Progenitor cell of endocrine pancreas (in vitro differentiated cells): ENCODE results near the gene ARHGEF12. TPM values are rescaled to one million over a fixed set of nuclear protein-coding genes. Genes with fewer than 3 reads are reported as not detected.

Source experiments
- DNase-seq: peaks from one replicate; pipeline ENCODE4 v3.0.0; 2021; ENCODE audit warnings: low spot score; ENCODE audit not compliant: unreplicated experiment
- H3K27ac Mint-ChIP-seq: 2 replicates; pipeline ENCODE4 v1.8.0; 2021; ENCODE audit warnings: mild to moderate bottlenecking, moderate library complexity, mixed read lengths
- H3K27me3 Mint-ChIP-seq: 2 replicates; pipeline ENCODE4 v1.8.0; 2021; ENCODE audit warnings: mixed read lengths
- H3K36me3 Mint-ChIP-seq: 2 replicates; pipeline ENCODE4 v1.8.0; 2022; ENCODE audit warnings: mixed read lengths; ENCODE audit not compliant: insufficient read depth
- H3K4me1 Mint-ChIP-seq: 2 replicates; pipeline ENCODE4 v1.8.0; 2021; ENCODE audit warnings: low read depth, mixed read lengths
- H3K4me3 Mint-ChIP-seq: 2 replicates; pipeline ENCODE4 v1.8.0; 2021; ENCODE audit warnings: low read depth, mild to moderate bottlenecking, moderate library complexity, mixed read lengths
- H3K9me3 Mint-ChIP-seq: 2 replicates; pipeline ENCODE4 v1.8.0; 2021; ENCODE audit warnings: low read depth, mixed read lengths
- total RNA-seq: library from RNA; stranded (reverse); gene quantifications from 2 replicates; pipeline ENCODE4 v1.2.1, GENCODE V29; 2021
- TF ChIP-seq, protein P1 (sequence below): fragments of 200-600 bp; sonication (generic); IDR thresholded peaks from one replicate; pipeline ENCODE4 v1.5.0; 2021; ENCODE audit warnings: antibody characterized with exemption, mild to moderate bottlenecking; ENCODE audit not compliant: unreplicated experiment

ARHGEF12 gene
- total RNA-seq, 1 donor from 2014 or later, result 64.9 TPM

DNA sequence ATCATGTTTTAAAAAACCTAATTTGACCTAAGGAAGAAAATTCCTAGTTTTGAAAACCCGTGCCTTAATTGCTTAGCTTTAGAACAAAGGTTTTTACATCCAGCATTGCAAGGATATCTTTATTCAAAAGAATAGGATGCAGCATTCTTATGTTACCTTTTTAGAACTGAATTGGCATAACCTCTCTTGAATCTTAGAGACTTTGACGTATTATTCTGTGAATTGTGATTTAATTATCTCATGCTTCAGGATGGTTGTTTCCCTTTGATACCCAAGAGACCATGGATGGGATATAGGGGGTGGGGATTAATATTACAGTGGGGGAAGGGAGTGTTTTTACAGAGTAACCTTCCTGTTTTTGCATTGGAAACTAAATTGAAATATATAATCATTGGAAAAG is 49.4 kb downstream of the ARHGEF12 start:
- H3K9me3 Mint-ChIP-seq, result peaks cover 16% of the 10 kb centered on the region
- TF ChIP-seq, protein P1, sequence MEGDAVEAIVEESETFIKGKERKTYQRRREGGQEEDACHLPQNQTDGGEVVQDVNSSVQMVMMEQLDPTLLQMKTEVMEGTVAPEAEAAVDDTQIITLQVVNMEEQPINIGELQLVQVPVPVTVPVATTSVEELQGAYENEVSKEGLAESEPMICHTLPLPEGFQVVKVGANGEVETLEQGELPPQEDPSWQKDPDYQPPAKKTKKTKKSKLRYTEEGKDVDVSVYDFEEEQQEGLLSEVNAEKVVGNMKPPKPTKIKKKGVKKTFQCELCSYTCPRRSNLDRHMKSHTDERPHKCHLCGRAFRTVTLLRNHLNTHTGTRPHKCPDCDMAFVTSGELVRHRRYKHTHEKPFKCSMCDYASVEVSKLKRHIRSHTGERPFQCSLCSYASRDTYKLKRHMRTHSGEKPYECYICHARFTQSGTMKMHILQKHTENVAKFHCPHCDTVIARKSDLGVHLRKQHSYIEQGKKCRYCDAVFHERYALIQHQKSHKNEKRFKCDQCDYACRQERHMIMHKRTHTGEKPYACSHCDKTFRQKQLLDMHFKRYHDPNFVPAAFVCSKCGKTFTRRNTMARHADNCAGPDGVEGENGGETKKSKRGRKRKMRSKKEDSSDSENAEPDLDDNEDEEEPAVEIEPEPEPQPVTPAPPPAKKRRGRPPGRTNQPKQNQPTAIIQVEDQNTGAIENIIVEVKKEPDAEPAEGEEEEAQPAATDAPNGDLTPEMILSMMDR, result no peak
- no peak overlapping the region for H3K4me3 Mint-ChIP-seq
- no peak overlapping the region for H3K27ac Mint-ChIP-seq
- peaks cover 11% of the 10 kb centered on the region for H3K36me3 Mint-ChIP-seq
- H3K27me3 Mint-ChIP-seq, result no peaks in the 10 kb centered on the region
- H3K4me1 Mint-ChIP-seq, result peaks cover 17% of the 10 kb centered on the region
- no peak for DNase-seq

DNA sequence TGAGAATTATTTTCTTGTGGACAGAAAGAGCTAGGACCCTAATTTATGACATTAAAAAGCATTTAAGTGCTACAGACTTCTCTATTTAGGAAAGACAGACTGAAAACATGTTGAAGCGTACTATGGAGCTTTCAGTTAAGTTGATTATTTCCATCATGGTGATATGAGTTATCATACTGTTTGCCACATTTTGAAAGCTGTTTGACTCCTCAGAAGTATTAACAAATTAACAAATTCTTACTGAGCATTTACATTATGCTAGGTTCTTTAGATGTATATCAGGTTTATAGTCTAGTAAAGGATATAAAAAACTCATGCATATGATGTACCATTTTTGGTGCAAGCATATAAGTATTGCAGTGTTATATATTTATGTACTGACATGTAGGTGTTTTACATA is 50.1 kb downstream of the ARHGEF12 start:
- DNase-seq, result no peak
- no peaks in the 10 kb centered on the region for H3K27me3 Mint-ChIP-seq
- peaks cover 16% of the 10 kb centered on the region for H3K9me3 Mint-ChIP-seq
- no peak overlapping the region for H3K4me3 Mint-ChIP-seq
- peaks cover 20% of the 10 kb centered on the region for H3K4me1 Mint-ChIP-seq
- H3K36me3 Mint-ChIP-seq, result peaks cover 11% of the 10 kb centered on the region
- TF ChIP-seq, protein P1, result no peak
- H3K27ac Mint-ChIP-seq, result no peak overlapping the region

DNA sequence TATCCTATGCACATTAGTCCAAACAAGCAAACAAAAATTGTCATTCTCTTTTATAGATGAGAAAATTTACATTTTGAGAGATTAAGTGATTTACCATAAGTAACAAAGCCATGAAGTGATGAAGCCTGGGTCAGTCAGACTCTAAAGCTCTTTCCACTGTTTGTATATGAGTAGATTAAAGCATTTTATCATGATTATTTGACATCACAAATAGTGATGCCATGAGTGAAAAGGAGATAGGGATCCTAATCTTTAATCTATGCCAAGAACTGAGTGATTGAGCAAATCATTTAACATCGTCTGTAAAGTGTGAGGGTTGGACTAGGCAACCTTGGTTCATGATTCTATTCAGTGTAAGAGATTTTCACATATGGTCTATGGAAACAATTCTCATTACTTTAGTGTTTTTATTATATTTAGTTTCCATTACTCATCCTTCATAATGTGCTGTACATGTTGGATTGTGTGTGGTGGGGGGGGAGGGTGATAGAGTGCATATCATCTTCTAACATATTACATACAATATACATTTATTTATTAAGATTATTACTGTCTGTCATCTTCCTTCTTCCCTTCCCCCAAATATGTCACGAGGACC is 50.7 kb downstream of the ARHGEF12 start:
- Mint-ChIP-seq H3K9me3 (peaks cover 13% of the 10 kb centered on the region), H3K4me1 (peaks cover 24% of the 10 kb centered on the region), H3K36me3 (peaks cover 10% of the 10 kb centered on the region), H3K27ac (no peak overlapping the region), H3K4me3 (no peak overlapping the region), H3K27me3 (no peaks in the 10 kb centered on the region)
- no peak for DNase-seq
- TF ChIP-seq, protein P1, result no peak

DNA sequence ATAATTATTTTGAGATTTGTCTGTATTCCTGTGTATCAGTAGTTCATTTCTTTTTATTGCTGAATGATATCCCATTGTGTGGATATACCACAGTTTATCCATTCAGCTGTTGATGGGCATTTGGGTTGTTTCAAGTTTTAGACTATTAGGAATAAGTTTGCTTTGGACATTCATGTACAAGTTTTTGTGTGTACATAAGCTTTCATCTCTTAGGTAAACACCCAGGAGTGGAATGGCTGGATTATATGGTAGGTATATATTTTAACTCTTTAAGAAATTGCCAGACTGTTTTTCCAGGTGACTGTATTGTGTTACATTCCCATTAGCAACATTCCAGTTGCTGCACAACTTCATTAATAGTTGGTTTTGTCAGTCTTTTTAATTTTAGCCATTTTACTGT is 52.0 kb downstream of the ARHGEF12 start:
- TF ChIP-seq, protein P1, result no peak
- Mint-ChIP-seq H3K27me3 (no peaks in the 10 kb centered on the region), H3K4me3 (no peak overlapping the region), H3K9me3 (peaks cover 9% of the 10 kb centered on the region), H3K36me3 (peaks cover 5% of the 10 kb centered on the region), H3K4me1 (peaks cover 25% of the 10 kb centered on the region), H3K27ac (no peak overlapping the region)
- no peak for DNase-seq

DNA sequence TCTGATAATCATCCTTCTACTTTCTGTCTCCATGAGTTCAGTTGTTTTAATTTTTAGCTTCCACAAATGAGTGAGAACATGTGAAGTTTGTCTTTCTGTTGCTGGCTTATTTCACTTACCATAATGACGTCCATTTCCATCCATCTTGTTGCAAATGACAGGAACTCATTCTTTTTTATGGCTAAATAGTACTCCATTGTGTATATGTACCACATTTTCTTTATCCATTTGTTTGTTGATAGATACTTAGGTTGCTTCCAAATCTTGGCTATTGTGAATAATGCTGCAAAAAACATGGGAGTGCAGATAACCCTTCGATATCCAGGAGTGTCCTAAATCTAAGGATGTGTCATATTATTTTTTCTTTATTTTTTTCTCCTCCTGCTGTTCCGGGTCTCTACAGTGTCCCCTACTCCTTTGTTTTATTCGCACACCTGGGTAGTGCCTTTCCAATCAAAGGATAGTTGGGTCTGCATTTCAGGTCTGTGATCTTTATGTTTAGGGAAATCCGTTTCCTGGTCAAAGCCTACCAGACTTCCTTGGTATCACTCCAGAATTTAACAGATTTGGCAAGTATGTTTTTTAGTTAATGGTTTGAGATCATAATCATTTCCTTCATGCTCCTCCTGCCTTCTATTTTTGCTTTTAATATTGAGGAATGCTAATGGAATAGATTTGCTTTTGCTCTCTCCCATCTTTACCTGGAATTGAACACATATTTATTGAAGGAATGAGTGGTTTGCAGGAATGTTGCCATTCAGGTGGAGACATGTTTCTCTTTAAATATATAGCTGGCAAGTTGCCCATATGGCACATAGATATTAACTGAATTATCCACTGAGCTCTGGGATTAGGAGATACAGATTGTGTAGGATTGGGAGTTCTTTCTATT is 53.7 kb downstream of the ARHGEF12 start:
- H3K27me3 Mint-ChIP-seq, result no peaks in the 10 kb centered on the region
- TF ChIP-seq, protein P1, result no peak
- peaks cover 25% of the 10 kb centered on the region for H3K4me1 Mint-ChIP-seq
- no peak overlapping the region for H3K27ac Mint-ChIP-seq
- peaks cover 8% of the 10 kb centered on the region for H3K36me3 Mint-ChIP-seq
- H3K9me3 Mint-ChIP-seq, result peaks cover 9% of the 10 kb centered on the region
- no peak for DNase-seq
- no peak overlapping the region for H3K4me3 Mint-ChIP-seq
